VCaP (cell line): ENCODE data around the gene SLC44A5.
"Not testable (repeated sequence)": the region's sequence is repeated elsewhere in the genome, so short reads cannot be mapped to it uniquely, and the experiment has no call there.

ENCODE experiments used
- H3K27ac ChIP-seq: fragments of 450-650 bp; 2 replicates; pipeline ENCODE4 v1.5.1; 2017
- CTCF ChIP-seq: fragments of 450-650 bp; conservative IDR thresholded peaks from 2 replicates; pipeline ENCODE4 v1.5.1; 2017; ENCODE audit warnings: mild to moderate bottlenecking, moderate library complexity

SLC44A5 gene

GRCh38 chr1:75292013-75292412, 318.9 kb downstream of the SLC44A5 start:
- no peak for TF ChIP-seq CTCF
- H3K27ac ChIP-seq, result no peak overlapping the region

- TF ChIP-seq CTCF, result no peak
- no peak overlapping the region for H3K27ac ChIP-seq
These were observed 334.5 kb downstream of the SLC44A5 start for GRCh38 chr1:75276385-75276784.

- H3K27ac ChIP-seq, result no peak overlapping the region
- TF ChIP-seq CTCF, result no peak
These were observed 335.3 kb downstream of the SLC44A5 start for GRCh38 chr1:75275631-75276030.

- TF ChIP-seq CTCF, result no peak
- no peak overlapping the region for H3K27ac ChIP-seq
These were observed 335.9 kb downstream of the SLC44A5 start for GRCh38 chr1:75274920-75275506.

GRCh38 chr1:75273110-75273509, 337.8 kb downstream of the SLC44A5 start:
- no peak overlapping the region for H3K27ac ChIP-seq
- no peak for TF ChIP-seq CTCF

- H3K27ac ChIP-seq, result no peak overlapping the region
- TF ChIP-seq CTCF, result peak; percentile 76
These were observed 345.1 kb downstream of the SLC44A5 start for GRCh38 chr1:75265792-75266191.

- TF ChIP-seq CTCF, result no peak
These were observed 346.8 kb downstream of the SLC44A5 start for GRCh38 chr1:75264112-75264511.

GRCh38 chr1:75263616-75264015, 347.3 kb downstream of the SLC44A5 start:
- H3K27ac ChIP-seq, result not testable (repeated sequence)

More at GRCh38 chr1:75264112-75264511, 346.8 kb downstream of the SLC44A5 start:
- H3K27ac ChIP-seq, result no peak overlapping the region

GRCh38 chr1:75261946-75262345, 349.0 kb downstream of the SLC44A5 start:
- H3K27ac ChIP-seq, result not testable (repeated sequence)
